Measurements from ENCODE around the gene WDR45.

Gene WDR45

GRCh38 chrX:49100704-49101628, 21.3 kb upstream of the WDR45 start (continued):
- TF ChIP-seq ZNF585B (tag by site-specific recombination; IDR thresholded peaks at IDR 0.05), result no peak
- no peak for TF ChIP-seq ZNF24 (tag by site-specific recombination; IDR thresholded peaks at IDR 0.05)
- no peak for TF ChIP-seq ZBTB7A (tag by site-specific recombination; IDR thresholded peaks at IDR 0.05; ENCODE audit: low read depth)
- no peak for TF ChIP-seq ZNF37A (tag by site-specific recombination; IDR thresholded peaks at IDR 0.05)
- no peak for TF ChIP-seq ZNF837 (tag by site-specific recombination; IDR thresholded peaks at IDR 0.05)
- TF ChIP-seq, protein P1, sequence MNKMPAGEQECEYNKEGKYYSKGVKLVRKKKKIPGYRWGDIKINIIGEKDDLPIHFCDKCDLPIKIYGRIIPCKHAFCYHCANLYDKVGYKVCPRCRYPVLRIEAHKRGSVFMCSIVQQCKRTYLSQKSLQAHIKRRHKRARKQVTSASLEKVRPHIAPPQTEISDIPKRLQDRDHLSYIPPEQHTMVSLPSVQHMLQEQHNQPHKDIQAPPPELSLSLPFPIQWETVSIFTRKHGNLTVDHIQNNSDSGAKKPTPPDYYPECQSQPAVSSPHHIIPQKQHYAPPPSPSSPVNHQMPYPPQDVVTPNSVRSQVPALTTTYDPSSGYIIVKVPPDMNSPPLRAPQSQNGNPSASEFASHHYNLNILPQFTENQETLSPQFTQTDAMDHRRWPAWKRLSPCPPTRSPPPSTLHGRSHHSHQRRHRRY (tag by site-specific recombination; IDR thresholded peaks at IDR 0.05), result no peak
- no peak for TF ChIP-seq FEZF1 (tag by site-specific recombination; IDR thresholded peaks at IDR 0.05)
- no peak for TF ChIP-seq HOXA7 (CRISPR knock-in tag; IDR thresholded peaks at IDR 0.05; ENCODE audit: borderline replicate concordance)
- TF ChIP-seq ZNF292 (tag by site-specific recombination; IDR thresholded peaks at IDR 0.05; ENCODE audit: borderline replicate concordance, low read depth), result no peak
- no peak for TF ChIP-seq ZNF580 (tag by site-specific recombination; IDR thresholded peaks at IDR 0.05)
- TF ChIP-seq ZNF169 (tag by site-specific recombination; IDR thresholded peaks at IDR 0.05), result no peak
- TF ChIP-seq, protein P2, sequence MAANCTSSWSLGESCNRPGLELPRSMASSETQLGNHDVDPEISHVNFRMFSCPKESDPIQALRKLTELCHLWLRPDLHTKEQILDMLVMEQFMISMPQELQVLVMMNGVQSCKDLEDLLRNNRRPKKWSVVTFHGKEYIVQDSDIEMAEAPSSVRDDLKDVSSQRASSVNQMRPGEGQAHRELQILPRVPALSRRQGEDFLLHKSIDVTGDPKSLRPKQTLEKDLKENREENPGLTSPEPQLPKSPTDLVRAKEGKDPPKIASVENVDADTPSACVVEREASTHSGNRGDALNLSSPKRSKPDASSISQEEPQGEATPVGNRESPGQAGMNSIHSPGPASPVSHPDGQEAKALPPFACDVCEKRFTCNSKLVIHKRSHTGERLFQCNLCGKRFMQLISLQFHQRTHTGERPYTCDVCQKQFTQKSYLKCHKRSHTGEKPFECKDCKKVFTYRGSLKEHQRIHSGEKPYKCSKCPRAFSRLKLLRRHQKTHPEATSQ (tag by site-specific recombination; IDR thresholded peaks at IDR 0.05), result no peak
- TF ChIP-seq ZNF518A (tag by site-specific recombination; conservative IDR thresholded peaks at IDR 0.05; ENCODE audit: low read depth), result no peak
- TF ChIP-seq, protein P3, sequence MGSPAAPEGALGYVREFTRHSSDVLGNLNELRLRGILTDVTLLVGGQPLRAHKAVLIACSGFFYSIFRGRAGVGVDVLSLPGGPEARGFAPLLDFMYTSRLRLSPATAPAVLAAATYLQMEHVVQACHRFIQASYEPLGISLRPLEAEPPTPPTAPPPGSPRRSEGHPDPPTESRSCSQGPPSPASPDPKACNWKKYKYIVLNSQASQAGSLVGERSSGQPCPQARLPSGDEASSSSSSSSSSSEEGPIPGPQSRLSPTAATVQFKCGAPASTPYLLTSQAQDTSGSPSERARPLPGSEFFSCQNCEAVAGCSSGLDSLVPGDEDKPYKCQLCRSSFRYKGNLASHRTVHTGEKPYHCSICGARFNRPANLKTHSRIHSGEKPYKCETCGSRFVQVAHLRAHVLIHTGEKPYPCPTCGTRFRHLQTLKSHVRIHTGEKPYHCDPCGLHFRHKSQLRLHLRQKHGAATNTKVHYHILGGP (tag by site-specific recombination; IDR thresholded peaks at IDR 0.05), result no peak
- TF ChIP-seq ZNF624 (tag by site-specific recombination; IDR thresholded peaks at IDR 0.05), result no peak
- TF ChIP-seq ZNF610 (tag by site-specific recombination; IDR thresholded peaks at IDR 0.05; ENCODE audit: borderline replicate concordance), result no peak
- TF ChIP-seq IKZF3 (tag by site-specific recombination; IDR thresholded peaks at IDR 0.05), result no peak
- no peak for TF ChIP-seq GLI2 (tag by site-specific recombination; IDR thresholded peaks at IDR 0.05; ENCODE audit: borderline replicate concordance, low read depth)
- no peak for TF ChIP-seq ZNF596 (tag by site-specific recombination; IDR thresholded peaks at IDR 0.05)
- TF ChIP-seq ZNF555 (tag by site-specific recombination; conservative IDR thresholded peaks at IDR 0.05), result no peak
- no peak for TF ChIP-seq GFI1B (tag by site-specific recombination; IDR thresholded peaks at IDR 0.05)
- no peak for TF ChIP-seq KLF7 (tag by site-specific recombination; IDR thresholded peaks at IDR 0.05; ENCODE audit: borderline replicate concordance)
- no peak for TF ChIP-seq ZNF175 (tag by site-specific recombination; IDR thresholded peaks at IDR 0.05)
- no peak for TF ChIP-seq ZNF155 (tag by site-specific recombination; IDR thresholded peaks at IDR 0.05)
- no peak for TF ChIP-seq ZBTB21 (tag by site-specific recombination; IDR thresholded peaks at IDR 0.05)
- TF ChIP-seq ZNF664 (tag by site-specific recombination; IDR thresholded peaks at IDR 0.05), result no peak
- 0 out of 2 replicates have a peak, but pooled peaks have one; percentile 21 for TF ChIP-seq ZBTB17 (tag by site-specific recombination; IDR thresholded peaks at IDR 0.05)
- TF ChIP-seq, protein P4, sequence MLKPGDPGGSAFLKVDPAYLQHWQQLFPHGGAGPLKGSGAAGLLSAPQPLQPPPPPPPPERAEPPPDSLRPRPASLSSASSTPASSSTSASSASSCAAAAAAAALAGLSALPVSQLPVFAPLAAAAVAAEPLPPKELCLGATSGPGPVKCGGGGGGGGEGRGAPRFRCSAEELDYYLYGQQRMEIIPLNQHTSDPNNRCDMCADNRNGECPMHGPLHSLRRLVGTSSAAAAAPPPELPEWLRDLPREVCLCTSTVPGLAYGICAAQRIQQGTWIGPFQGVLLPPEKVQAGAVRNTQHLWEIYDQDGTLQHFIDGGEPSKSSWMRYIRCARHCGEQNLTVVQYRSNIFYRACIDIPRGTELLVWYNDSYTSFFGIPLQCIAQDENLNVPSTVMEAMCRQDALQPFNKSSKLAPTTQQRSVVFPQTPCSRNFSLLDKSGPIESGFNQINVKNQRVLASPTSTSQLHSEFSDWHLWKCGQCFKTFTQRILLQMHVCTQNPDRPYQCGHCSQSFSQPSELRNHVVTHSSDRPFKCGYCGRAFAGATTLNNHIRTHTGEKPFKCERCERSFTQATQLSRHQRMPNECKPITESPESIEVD (tag by site-specific recombination; IDR thresholded peaks at IDR 0.05), result no peak
- TF ChIP-seq ZNF112 (tag by site-specific recombination; IDR thresholded peaks at IDR 0.05), result no peak

Measured in HEK293 (cell line).